Breast epithelium (tissue), 3 donors: ENCODE results near the gene SLC6A12.

Source experiments
- POLR2A ChIP-seq: fragments of 450-650 bp; IDR thresholded peaks from one replicate; pipeline ENCODE4 v1.6.1; 2016; ENCODE audit warnings: antibody characterized with exemption, mild to moderate bottlenecking, moderate library complexity
- POLR2AphosphoS5 ChIP-seq, 3 donors: sonication (generic); formaldehyde crosslinking; IDR thresholded peaks; one replicate each; pipeline ENCODE4 v1.6.1; 2017; ENCODE audit warnings: antibody characterized with exemption in 3 of 3
- TF ChIP-seq, protein P1 (sequence below), 3 donors: fragments of 450-650 bp; IDR thresholded peaks; one replicate each; pipeline ENCODE4 v1.5.1; 2016 to 2017; ENCODE audit warnings: antibody characterized with exemption in 3 of 3, mild to moderate bottlenecking in 3 of 3, moderate library complexity in 3 of 3

DNA sequence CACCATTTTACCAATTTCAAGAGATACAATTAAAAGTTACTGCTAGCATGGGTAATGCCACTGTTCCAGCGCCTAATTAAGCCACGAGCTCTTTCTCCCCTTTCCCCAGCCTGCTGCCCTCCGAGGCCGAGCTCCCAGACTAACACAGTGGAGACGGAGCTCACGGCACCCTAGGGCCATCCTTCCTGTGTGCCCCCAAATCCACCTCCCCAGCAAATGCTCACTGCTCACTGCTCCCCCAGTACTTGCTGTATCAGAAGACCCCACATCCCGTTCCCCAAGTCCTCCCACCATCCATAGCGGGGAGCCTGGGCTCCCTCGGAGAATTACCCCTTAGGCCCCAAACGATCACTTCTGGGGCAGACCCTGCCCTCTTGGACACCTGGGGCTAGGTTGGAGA is 42.7 kb downstream of the SLC6A12 start:
- TF ChIP-seq, protein P1, sequence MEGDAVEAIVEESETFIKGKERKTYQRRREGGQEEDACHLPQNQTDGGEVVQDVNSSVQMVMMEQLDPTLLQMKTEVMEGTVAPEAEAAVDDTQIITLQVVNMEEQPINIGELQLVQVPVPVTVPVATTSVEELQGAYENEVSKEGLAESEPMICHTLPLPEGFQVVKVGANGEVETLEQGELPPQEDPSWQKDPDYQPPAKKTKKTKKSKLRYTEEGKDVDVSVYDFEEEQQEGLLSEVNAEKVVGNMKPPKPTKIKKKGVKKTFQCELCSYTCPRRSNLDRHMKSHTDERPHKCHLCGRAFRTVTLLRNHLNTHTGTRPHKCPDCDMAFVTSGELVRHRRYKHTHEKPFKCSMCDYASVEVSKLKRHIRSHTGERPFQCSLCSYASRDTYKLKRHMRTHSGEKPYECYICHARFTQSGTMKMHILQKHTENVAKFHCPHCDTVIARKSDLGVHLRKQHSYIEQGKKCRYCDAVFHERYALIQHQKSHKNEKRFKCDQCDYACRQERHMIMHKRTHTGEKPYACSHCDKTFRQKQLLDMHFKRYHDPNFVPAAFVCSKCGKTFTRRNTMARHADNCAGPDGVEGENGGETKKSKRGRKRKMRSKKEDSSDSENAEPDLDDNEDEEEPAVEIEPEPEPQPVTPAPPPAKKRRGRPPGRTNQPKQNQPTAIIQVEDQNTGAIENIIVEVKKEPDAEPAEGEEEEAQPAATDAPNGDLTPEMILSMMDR (IDR thresholded peaks at IDR 0.05): no peak
- TF ChIP-seq POLR2A (no peak), POLR2AphosphoS5 (IDR thresholded peaks at IDR 0.05) (no peak)
